Astrocyte (in vitro differentiated cells and primary cell): ENCODE data around the gene MAGI1.

ENCODE experiments used
- EZH2 ChIP-seq: IDR thresholded peaks from 2 replicates; pipeline ENCODE4 v1.6.1; 2012; ENCODE audit warnings: mild to moderate bottlenecking, low read length, inconsistent platforms; ENCODE audit not compliant: insufficient read depth
- TF ChIP-seq, protein P1 (sequence below): IDR thresholded peaks from 2 replicates; pipeline ENCODE4 v1.5.1; 2011; ENCODE audit warnings: low read depth, mild to moderate bottlenecking, inconsistent platforms, low read length, moderate library complexity; ENCODE audit not compliant: insufficient read depth

DNA sequence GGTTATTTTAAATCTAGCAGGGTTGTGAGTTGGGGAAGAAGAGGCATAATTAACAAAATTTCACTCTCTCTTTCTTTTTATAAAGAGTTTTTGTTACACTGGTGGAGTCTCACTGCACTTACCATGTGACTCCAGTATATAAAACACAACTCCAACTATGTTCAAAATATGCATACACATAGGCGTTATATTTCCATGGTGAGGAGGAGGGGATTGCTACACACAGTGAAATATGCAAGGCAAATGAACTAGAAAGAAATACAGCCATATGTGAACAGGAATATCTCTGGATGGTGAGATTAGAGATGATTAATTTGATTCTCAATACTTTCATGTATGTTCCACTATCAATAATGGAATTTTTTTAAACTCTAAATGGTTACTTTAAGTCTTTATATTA, 385.0 kb downstream of the MAGI1 start:
- TF ChIP-seq, protein P1, sequence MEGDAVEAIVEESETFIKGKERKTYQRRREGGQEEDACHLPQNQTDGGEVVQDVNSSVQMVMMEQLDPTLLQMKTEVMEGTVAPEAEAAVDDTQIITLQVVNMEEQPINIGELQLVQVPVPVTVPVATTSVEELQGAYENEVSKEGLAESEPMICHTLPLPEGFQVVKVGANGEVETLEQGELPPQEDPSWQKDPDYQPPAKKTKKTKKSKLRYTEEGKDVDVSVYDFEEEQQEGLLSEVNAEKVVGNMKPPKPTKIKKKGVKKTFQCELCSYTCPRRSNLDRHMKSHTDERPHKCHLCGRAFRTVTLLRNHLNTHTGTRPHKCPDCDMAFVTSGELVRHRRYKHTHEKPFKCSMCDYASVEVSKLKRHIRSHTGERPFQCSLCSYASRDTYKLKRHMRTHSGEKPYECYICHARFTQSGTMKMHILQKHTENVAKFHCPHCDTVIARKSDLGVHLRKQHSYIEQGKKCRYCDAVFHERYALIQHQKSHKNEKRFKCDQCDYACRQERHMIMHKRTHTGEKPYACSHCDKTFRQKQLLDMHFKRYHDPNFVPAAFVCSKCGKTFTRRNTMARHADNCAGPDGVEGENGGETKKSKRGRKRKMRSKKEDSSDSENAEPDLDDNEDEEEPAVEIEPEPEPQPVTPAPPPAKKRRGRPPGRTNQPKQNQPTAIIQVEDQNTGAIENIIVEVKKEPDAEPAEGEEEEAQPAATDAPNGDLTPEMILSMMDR, result no peak
- no peak for TF ChIP-seq EZH2
